ENCODE data around the gene TRIM15.

- TF ChIP-seq CTCF (optimal IDR thresholded peaks at IDR 0.05 in 1 of 3, IDR thresholded peaks at IDR 0.05 in 1 of 3, conservative IDR thresholded peaks at IDR 0.05 in 1 of 3; ENCODE audit: extremely low read depth in 1 of 3, insufficient read depth in 2 of 3, low read length in 3 of 3), result no peak
- TF ChIP-seq EZH2 (IDR thresholded peaks at IDR 0.05; ENCODE audit: low read length), result no peak
Observed at GRCh38 chr6:30151580-30151979, 11.8 kb upstream of the TRIM15 start.
